NCI-H1105 treated with DMSO at 0.1 percent for 48 hours (cell line): ENCODE measurements around the gene MYO9A.
"Not testable (repeated sequence)": the region's sequence is repeated elsewhere in the genome, so short reads cannot be mapped to it uniquely, and the experiment has no call there.

Source experiments
- DNase-seq: peaks from one replicate; lab custom pipeline; 2025; lab: John Stamatoyannopoulos, UW

MYO9A gene

DNA sequence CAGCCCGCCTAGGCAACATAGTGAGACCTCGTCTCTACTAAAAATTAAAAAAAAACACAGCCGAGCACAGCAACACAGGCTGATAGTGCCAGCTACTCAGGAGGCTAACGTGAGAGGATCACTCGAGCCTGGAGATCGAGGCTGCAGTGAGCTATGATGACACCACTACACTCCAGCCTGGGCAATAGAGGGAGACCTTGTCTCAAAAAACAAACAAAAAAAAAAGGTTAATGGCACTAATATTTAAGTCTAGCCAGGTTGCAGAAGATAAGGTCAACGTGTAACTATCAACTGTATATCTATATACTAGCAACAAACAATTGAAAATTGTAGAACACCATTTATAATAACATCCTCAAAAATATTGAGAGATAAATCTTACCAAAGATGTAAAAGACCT lies 75.1 kb downstream of the MYO9A start:
- DNase-seq = peak; percentile 6

- no peak for DNase-seq
Measured at GRCh38 chr15:72042054-72042453, 75.9 kb downstream of the MYO9A start.

- no peak for DNase-seq
Measured at GRCh38 chr15:72037321-72037720, 80.6 kb downstream of the MYO9A start.

- no peak for DNase-seq
Measured at GRCh38 chr15:72034859-72035650, 82.9 kb downstream of the MYO9A start.

GRCh38 chr15:72034351-72034750 lies 83.6 kb downstream of the MYO9A start:
- no peak for DNase-seq

DNA sequence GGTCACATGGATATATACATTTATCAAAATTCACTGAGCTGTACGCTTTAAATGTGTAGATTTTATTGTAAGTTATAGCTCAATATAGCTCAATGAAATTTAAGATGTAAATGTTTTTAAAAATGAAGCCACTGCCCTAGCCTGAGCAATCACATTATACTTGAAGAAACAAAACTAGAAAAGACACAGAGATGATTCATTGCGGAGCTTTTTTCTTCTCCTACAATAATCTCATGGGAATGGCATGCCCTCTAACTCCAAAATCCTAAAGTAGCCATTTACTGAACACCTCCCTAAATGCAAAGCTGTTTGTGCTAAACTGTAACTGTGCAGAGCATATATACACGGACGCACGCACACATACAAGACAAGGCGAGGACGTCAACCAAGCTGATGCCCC lies 84.2 kb downstream of the MYO9A start:
- DNase-seq = no peak

DNA sequence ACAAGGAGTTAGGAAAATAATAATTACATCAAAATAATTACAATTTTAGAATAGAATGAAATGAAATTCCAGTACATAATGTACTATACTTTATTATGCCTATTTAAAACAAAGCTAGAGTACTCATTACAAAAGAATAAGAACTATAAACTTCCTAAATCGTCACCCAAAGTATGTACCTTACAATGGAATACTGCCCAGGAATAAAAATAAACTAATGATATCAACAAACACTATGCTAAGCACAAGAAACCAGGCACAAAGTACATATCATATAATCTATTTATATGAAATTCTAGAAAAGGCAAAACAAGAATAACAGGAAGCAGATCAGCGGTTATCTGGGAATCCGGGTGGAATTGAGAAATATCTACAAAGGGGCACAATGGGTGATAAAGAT lies 84.7 kb downstream of the MYO9A start:
- no peak for DNase-seq

GRCh38 chr15:72021604-72022003 lies 96.3 kb downstream of the MYO9A start:
- no peak for DNase-seq

- DNase-seq = no peak
Measured at GRCh38 chr15:72020799-72021198, 97.2 kb downstream of the MYO9A start.

DNA sequence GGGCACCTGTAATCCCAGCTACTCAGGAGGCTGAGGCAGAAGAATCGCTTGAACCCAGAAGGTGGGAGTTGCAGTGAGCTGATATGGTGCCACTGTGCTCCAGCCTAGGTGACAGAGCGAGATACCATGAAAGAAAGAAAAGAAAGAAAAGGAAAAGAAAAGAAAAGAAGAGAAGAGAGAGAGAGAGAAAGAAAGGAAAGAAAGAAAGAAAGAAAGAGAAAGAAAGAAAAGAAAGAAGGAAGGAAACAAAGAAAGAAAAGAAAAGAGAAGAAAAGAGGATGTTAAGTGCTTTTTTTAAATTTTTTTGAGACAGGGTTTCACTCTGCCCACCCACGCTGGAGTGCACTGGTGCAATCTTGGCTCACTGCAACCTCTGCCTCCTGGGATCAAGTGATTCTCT lies 103.4 kb downstream of the MYO9A start:
- DNase-seq = not testable (repeated sequence)

DNA sequence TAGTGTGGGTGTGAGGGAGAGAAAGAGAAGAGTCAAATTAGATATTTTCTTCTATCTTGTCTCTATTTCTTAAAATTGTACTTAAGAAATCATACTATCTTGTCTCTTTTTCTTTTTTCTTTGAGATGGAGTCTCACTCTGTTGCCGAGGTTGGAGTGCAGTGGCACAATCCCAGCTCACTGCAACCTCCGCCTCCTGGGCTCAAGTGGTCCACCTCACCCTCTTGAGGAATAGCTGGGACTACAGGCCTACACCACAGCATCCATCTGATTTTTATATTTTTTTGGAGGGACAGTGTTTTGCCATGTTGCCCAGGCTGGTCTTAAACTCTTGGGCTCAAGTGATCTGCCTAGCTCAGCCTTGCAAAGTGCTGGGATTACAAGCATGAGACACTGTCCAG lies 104.2 kb downstream of the MYO9A start:
- DNase-seq = no peak

GRCh38 chr15:72011302-72011942 lies 106.5 kb downstream of the MYO9A start:
- no peak for DNase-seq

GRCh38 chr15:72009222-72009621 lies 108.7 kb downstream of the MYO9A start:
- no peak for DNase-seq

GRCh38 chr15:72006382-72006781 lies 111.6 kb downstream of the MYO9A start:
- DNase-seq = no peak

- DNase-seq = no peak
Measured at GRCh38 chr15:72005483-72005882, 112.5 kb downstream of the MYO9A start.

DNA sequence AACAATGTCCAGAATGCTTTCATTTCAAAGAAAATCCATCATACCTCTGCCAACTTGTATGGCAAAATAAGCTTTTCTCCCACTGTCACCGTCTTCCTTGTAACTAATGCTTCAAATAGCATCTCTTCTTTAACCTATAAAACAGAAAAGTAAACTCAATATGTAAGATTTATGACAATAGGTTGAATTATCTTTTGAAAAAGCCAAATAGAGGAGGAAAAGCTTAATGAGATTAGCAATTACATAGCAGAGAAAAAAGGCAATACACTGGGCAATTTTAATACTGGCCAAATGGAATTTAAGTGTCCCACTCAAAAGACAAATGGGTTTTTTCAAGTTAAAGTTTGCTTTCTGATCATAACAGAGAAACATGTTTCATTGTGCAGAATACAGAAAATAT lies 118.1 kb downstream of the MYO9A start:
- DNase-seq = no peak

- not testable (repeated sequence) for DNase-seq
Measured at GRCh38 chr15:71998717-71999116, 119.2 kb downstream of the MYO9A start.

GRCh38 chr15:71997691-71998090 lies 120.3 kb downstream of the MYO9A start:
- no peak for DNase-seq

DNA sequence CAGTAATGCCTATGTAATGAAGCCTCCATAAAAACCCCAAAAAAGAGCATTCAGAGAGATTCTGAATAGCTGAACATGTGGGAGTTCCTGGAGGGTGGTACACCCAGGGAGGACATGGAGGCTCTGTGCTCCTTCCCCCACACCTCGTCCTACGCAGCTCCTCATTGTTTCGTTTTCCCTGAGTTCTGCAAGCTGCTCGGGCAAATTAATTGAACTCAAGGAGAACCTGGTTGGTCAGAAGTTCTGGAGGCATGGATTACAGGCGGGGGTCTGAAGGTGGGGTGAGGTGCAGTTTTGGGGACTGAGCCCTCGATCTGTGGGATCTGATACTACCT lies 142.2 kb downstream of the MYO9A start:
- DNase-seq = no peak

GRCh38 chr15:71974211-71974610 lies 143.7 kb downstream of the MYO9A start:
- no peak for DNase-seq

DNA sequence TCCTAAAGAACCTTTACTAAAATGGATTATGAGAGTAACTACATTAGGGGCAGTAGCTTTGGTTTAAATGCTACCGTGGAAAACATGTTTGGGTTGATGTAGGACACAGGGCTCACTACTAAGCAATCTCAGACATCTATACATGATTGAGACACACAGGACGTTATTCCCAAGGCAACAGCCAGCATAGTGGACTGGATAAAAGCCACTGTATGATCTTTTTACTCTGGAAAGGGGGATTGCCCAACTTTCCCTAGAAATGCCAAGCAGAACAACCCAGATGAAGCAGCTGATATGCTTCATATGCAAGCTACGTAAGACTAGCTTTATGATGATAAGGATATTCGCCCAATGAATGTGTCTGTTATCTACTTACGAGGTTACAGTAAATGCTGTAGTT lies 144.6 kb downstream of the MYO9A start:
- no peak for DNase-seq

DNA sequence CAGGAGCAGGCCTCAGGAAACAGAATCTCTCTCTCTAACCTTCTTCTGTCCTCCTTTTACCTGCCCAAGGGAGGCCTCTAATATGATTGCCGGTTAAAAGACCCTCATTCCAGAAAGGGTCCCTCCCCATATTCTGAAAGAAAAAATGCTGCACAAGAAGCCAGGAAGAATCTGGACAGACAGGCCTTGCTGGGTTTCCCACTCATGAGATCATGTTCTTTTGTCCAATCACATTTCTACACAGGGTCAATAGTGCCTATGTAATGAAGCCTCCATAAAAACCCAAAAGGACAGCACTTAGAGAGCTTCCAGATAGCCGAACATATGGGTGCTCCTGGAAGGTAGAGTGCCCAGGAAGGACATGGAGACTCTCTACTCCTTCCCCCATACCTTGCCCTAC lies 146.0 kb downstream of the MYO9A start:
- no peak for DNase-seq

GRCh38 chr15:71970435-71970834 lies 147.5 kb downstream of the MYO9A start:
- no peak for DNase-seq

- DNase-seq = no peak
Measured at GRCh38 chr15:71962537-71962936, 155.4 kb downstream of the MYO9A start.
